GM19397 (cell line): ENCODE results near the gene PATL1.
"Not testable (repeated sequence)": the region's sequence is repeated elsewhere in the genome, so short reads cannot be mapped to it uniquely, and the experiment has no call there.

ENCODE experiments used
- ATAC-seq: cut with Tn5 transposase; IDR thresholded peaks from one replicate; pipeline ENCODE4 v1.9.1; 2021; ENCODE audit warnings: mild to moderate bottlenecking, moderate library complexity; ENCODE audit not compliant: unreplicated experiment

Gene PATL1

DNA sequence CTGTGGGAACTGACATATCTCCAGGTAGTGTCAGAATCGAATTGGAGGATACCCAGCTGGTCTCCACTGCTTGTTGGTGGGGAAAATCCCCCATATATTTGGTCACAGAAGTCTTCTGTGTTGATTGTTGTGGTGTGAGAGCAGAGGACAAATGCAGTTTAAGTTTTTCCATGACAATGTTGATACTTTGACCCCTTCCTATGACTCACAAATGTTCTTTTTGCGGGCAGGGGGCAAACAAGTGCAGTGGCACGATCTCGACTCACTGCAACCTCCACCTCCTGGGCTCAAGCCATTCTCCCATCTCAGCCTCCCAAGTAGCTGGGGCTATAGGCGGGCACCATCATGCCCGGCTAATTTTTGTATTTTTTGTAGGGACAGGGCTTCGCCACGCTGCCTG, 7.4 kb upstream of the PATL1 start:
- ATAC-seq, result no peak

DNA sequence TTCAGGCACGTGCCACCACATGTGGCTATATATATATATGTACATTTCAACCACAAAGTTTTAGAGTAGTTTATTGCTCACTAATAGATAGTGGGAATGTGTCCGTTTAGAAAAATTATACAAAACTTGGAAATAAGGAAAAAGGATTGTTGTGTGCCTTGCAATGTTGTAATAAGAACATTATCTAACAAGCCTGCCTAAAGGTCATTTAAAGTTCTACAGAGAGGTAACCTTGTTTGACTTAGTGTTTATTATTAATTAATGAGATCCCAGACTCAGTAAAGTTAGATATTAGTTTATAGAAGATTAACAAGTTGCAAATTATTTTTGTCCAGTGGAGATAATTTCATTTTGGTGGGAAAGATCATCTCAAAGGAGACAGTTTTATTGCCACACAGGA, 5.5 kb upstream of the PATL1 start:
- ATAC-seq, result no peak

DNA sequence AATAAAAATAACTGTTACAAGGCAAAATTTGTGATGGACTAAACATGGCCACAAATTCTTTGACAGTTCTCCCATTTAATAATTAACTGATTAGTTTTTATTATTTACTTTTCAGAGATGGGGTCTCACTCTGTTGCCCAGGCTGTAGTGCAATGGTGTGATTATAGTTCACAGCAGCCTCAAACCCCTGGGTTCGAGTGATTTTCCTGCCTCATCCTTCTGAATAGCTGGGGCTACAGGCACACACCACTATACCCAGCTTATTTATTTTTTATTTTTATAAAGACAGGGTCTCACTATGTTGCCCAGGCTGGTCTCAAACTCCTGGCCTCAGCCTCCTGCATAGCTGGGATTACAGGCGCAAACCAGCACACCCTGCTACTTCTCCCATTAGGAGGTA, 4.5 kb upstream of the PATL1 start:
- ATAC-seq, result no peak

DNA sequence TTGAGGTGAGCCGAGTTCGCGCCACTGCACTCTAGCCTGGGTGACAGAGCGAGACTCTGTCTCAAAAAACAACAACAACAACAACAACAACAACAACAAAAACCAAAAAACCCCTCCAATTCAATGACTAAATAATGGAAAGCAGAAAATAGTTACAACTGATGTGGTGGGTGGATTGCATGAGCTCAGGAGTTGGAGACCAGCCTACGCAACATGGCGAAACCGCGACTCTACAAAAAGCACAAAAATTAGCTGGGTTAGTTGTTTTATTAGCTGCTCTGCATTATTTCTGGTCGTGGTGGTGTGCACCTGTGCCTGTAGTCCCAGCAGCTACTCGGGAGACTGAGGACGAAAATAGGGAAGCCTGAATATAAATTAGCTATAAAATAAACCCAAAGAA, 2.6 kb upstream of the PATL1 start:
- no peak for ATAC-seq

DNA sequence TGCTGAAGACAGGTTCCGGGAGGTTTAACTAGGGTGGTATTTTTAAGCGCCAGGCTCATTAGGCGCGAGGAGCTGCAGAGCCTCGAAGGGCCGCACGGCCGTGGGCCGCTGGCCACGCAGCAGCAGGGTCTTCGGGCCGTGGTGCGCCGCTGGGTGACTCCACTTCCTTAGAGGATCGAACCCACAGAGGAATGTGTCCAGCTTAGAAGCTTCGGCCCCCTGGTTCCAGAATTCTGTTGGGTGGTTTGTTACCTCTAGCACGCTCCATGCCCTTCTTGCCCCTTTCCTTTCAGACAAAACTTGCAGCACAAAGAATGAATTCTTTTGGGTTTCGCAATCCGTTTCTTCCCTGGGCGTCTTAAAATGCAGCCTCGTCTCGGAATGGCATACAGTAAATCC, 773 bp upstream of the PATL1 start:
- ATAC-seq, result peak; percentile 1

DNA sequence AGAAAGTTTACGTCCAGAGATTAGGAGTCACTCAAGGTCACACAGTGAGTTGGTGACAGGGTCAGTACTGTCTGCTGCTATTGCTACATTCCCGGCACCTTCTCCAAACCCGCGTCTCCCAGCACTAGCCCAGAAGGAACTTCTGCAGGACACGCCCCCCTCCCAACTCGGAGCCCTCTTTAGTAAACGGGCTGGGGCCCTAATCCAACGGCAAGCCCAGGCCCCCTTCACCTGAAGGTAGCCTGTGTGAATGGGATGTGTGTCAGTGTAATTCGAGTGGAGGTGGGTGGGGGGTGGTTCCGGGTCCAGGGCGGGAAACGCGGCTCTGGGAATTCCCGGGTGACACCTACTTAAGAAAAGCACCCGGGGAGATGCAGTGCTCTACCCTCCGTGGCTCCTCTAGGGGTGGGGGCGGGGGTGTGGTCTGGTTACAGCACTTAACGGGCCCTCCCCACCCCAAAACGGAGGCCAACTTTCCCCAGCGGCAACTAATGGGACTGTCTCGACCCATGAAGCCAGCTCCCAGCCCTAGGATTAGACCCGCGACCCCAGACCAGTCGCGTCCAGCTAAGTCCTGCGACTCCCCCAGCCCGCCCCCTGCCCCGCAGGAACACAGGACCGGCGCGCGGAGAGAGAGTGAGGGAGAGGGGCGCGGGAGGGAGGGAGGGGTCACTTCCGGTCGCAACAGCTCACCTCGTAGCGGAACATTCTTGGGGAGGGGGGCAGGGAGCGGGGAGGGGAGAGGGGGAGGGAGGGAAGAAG, 468 bp downstream of the PATL1 start:
- peak; percentile 28 for ATAC-seq

DNA sequence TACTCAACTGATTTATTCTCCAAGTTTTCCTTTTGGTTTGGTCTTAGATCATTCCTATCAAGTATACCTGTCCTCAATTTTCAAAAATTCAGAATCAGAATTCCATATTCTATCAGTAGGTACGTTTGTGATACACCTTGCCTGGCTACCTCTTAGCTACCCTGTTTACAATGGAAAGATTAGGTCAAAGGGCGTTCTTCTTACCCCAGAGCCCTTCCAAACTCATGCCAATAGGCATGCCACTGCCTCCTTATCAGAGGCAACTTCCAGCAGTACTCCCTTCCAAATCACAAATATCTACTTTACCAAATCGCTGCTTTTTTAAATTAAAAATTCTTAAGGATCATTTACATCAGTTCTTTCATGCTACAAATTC, 1.0 kb downstream of the PATL1 start:
- ATAC-seq, result no peak

DNA sequence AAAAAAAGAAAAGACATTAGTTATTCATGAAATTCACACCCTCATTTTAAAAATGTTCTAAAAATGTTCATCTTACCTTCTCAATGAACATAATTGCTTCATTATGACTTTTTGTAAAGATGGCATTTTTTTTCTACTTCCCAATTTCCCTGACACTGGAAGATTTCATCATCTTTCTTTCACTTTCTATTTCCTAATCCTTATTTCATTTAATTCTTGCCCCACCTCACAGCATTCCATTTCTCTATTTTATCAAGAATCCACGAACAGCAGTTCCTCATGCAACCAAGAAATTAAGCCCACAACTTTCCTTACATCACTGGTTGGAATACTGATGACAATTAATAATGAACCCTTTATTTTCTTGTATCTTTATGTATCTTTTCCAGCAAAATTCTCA, 1.9 kb downstream of the PATL1 start:
- no peak for ATAC-seq

DNA sequence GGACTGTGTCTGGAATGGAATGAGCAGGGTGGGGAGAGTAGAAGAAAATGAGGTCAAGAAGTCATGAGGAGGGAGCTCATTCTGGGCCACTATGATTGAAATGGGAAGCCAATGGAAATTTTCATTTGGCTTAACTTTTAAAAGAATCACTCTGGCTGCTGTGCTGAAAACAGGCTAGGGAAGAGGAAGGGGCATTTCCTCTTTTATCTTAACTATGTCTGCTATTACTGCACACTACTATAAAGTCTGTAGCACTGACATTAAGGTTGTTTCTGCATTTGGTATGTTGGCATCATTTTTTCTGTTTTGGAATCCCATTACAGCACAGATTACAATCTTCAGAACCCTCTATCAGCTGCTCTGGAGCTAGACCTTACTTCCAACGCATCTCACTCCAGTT, 8.2 kb downstream of the PATL1 start:
- no peak for ATAC-seq

DNA sequence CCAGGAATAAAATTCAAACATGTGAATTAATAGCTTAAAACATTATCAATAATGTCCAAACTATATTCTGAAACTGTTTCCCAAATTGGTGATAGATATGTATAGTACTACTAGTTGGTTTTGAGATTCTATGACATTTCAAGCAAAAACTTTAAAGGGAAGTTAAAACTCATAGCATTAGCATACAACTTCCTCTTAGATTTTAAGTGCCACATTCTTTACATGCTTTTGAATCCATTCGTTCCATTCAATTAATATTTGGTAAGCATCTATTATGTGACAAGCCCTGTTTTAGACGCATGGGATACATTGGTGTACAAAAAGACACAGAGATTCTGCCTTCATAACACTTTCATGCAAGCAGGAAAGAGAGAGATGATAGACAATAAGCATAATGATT, 8.9 kb downstream of the PATL1 start:
- no peak for ATAC-seq

DNA sequence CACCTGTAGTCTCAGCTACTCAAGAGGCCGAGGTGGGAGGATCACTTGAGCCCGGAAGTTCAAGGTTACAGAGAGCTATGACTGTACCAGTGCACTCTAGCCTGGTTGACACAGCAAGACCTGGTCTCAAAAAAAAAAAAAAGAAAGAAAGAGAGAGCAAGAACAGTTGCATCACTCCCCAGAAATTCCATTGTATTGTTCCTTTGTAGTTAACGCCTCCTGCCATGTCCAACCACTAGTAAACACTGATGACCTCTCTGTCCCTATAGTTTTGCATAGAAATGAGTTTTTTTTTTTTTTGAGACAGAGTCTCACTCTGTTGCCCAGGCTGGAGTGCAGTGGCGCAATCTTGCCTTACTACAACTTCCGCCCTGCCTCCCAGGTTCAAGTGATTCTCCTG, 10.8 kb downstream of the PATL1 start:
- ATAC-seq, result no peak

DNA sequence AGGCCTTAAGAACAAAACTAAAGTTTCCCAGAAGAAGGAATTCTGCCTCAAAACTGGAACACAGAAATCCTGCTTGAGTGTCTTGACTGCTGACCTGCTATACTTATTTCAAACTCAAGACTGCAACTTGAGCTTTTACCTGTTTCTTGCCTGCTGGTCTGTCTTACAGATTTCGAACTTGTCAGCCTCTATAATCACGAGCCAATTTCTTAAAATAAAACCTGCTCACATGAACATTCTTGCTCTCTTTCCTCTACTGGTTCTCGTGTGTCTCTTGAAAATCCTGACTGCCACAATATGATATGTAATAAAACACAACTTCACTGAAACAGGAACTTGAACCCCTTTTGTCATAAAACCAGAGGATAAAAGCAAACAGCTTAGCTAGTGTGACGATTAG, 13.9 kb downstream of the PATL1 start:
- no peak for ATAC-seq

DNA sequence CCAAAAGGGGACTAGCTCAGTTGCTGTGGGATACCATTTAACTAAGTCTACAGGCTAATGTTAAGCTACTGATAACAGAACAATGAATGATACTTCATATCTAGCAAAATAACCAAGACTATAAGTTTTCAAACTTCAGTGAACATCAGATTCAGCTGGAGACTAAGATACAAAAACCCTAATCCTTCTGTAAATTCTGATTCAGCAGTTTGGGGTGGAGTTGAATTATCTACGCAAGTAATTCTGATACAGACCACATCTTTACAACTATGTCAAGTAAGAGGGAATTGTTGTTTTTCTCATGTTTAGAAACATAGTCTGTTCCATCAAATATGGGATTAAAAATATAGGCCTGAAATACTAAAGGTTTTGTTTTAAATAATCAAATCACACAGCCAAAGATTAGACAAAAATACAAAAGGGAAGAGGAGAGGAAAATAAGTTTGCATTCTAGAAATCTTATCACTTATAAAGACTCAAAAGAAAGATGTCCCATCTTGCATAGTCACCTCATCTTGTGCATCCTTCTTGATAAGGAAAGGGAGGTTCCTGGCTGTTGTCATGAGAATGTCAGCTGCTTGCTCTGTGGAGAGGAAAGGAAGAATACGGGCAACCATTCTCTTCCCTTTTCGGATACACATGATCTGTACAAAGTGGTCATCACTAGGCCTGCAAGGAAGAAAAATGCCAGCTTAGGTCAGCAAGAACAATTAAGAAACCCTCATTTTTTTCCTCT, 21.4 kb downstream of the PATL1 start:
- ATAC-seq, result no peak

DNA sequence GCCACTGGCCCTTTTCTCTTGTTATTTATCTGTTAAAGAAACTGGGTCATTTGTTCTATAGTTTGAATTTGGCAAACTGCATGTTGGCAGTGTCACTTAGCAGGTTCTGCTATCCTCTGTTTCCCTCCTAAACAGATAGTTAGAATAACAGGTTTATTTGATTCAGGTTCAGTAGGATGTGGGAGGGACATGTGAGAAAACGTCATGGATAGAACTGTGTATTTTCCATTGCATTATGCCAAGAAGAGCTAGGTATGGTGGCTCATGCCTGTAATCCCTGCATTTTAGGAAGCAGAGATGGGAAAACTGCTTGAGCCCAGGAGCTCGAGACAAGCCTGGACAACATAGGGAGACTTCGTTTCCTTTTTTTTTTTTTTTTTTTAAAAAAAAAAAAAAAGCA, 24.3 kb downstream of the PATL1 start:
- no peak for ATAC-seq

DNA sequence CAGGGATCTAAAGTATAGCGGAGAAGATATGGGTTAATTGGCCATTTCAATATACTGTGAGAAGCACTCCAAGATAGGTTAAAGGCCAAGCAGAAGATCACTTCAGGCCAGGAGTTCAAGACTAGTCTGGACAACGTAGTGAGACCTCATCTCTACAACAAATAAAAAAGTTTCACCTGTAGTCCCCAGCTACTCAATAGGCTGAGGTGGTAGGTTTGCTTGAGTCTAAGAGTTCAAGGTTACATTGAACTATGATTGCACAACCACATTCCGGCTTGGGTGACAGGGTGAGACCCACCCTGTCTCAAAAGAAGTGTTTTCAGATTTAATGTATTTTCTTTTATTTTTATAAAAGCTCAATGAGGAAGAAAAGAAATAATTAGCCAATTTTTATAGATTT, 25.4 kb downstream of the PATL1 start:
- no peak for ATAC-seq

DNA sequence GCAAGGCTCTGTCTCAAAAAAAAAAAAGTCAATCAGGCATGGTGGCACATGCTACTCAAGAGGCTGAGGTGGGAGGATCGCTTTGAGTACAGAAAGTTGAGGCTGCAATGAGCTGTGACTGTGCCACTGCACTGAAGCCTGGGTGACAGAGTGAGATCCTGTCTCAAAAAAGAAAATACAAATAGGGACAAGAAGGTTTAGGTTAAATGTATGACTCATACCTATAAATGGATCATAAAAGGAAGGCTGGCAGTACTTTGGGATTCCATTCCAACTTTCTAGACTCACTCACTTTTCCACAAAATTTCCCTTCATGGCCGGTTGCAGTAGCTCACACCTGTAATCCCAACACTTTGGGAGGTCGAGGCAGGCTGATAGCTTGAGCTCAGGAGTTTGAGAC, 27.7 kb downstream of the PATL1 start:
- no peak for ATAC-seq

DNA sequence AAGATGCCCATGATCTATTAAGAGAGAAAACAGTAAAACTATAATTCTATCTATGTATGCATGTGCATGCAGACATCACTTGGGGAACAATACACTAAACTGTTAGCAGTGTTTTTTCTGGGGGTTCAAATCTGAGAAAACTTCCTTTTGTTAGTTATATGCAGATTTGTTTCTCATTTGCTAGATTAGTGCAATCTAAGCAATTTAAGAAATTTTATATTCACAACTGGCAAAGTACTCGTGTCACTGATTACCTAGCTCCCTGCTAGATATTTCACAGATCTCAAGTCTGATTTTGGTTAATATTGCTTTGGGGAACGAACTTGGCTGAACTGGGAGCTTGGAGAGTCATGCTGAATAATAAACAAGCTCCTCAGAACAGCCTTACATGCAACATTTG, 38.3 kb downstream of the PATL1 start:
- ATAC-seq, result no peak

DNA sequence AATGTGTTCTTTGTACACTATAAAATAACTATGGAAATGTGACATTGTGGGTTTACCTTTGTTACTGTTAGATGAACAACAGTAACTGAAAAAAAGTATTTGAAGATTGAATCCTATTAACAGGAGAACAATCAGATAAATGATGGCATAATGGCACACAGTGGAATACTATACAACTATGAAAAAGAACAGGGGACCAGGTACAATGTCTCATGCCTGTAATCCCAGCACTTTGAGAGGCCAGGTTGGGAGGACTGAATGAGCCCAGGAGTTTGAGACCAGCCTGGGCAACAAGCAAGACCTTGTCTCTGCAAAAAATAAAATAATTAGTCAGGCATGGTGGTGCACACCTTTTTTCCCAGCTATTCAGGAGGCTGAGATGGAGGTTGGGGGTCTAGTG, 38.8 kb downstream of the PATL1 start:
- ATAC-seq, result no peak

DNA sequence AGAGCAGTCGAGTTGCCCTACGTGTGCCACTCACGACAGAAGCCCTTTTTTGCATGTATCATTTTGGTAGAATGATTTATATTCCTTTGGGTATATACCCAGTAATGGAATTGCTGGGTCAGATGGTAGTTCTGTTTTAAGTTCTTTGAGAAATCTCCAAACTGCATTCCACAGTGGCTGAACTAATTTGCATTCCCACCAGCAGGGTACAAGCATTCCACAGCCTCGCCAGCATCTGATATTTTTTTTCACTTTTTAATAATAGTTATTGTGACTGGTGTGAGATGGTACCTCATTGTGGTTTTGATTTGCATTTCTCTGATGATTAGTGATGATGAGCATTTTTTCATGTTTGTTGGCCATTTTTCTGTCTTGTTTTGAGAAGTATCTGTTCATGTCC, 41.9 kb downstream of the PATL1 start:
- ATAC-seq, result not testable (repeated sequence)

DNA sequence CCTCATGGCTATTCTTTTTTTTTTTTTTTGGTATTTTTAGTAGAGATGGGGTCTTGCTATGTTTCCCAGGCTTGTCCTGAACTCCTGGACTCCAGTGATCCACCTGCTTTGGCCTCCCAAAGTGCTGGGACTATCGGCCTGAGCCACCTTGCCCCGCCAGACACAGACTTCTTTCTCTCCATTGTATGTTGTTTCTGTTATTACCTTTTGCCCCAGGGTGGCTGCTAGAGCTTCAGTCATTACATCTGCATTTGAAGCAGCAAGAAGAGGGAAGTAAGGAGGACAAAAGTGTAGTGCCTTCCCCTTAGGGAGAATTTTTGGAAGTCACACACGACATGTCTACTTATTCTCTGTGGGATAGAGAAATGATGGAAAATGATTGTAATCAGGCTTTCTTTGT, 43.1 kb downstream of the PATL1 start:
- ATAC-seq, result no peak

DNA sequence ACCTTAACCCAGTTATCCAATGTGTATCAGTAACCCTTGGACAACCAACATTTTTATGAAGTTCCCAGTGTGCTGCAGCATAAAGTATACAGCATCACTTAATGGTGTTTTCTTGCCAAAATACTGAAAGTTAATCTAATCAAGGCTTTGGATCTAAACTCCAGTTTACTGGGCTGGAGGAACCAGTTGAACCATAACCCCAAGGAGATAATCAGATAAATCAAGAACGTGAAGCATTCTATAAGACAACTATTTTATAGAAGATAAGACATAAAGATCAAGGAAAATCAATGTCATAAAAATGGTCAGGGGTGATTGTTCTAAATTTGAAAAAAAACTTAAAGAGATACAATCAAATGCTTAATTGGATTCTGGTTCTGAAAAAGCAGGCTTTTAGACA, 51.0 kb downstream of the PATL1 start:
- no peak for ATAC-seq

DNA sequence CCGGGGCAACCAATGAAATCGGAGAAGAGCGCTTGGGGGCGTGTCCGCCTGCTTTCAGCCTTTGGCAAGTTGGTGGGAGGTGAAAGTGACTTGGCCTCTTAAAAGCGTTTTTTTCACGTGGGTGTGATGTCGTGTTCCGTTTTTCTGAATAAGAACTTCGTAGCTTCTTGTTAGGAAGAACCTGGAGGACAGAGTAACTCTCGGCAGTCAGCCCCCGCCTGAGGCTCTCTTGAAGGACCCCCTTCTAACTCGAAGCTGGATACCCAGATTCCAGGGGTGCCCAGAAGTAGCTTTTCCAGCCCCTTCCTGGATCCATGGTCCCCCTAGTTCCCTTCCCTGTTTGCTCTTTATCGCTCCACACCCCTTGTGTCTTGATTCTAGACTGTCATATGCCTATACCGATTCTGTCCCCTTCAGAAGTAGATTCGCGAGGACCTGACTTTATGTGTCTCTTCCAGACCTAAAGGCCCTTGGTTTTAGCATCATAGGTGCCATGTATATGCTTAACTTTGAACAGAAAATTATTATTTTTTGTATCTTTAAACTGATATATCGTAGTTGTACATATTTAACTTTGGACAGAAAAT, 52.3 kb downstream of the PATL1 start:
- no peak for ATAC-seq
